ENCODE results near the gene PANK2.
"Not testable (repeated sequence)": the region's sequence is repeated elsewhere in the genome, so short reads cannot be mapped to it uniquely, and the experiment has no call there.

Gene PANK2

GRCh38 chr20:3889489-3890397 lies 556 bp downstream of the PANK2 start:
- no peak for DNase-seq (ENCODE audit: extremely low spot score)
- POLR2A ChIA-PET: interaction anchor here (1.0 to 1.6 kb wide), 6 partner anchors 8 to 195 kb away, joined by 3 to 6 read pairs (median 4); no protein-coding TSS in a partner anchor
- CTCF ChIA-PET: interaction anchor here (0.6 kb wide), 1 partner anchor 737 kb away, joined by 3 read pairs; no protein-coding TSS in a partner anchor
- TF ChIP-seq FOXA1 (IDR thresholded peaks at IDR 0.05): no peak
- TF ChIP-seq L3MBTL2 (conservative IDR thresholded peaks at IDR 0.05): peak; percentile 68
- no peak for TF ChIP-seq NFRKB (IDR thresholded peaks at IDR 0.05)

- TF ChIP-seq L3MBTL2 (conservative IDR thresholded peaks at IDR 0.05) (no peak), NFRKB (IDR thresholded peaks at IDR 0.05) (no peak), LEF1 (IDR thresholded peaks at IDR 0.05; ENCODE audit: borderline replicate concordance) (no peak), TARDBP (IDR thresholded peaks at IDR 0.05) (no peak), ARNT (IDR thresholded peaks at IDR 0.05) (no peak)
- CTCF ChIA-PET: no interaction called here
- POLR2A ChIA-PET: interaction anchor here (1.0 to 1.6 kb wide), 6 partner anchors 9 to 195 kb away, joined by 3 to 6 read pairs (median 4); no protein-coding TSS in a partner anchor
- DNase-seq (ENCODE audit: extremely low spot score): no peak
Observed at GRCh38 chr20:3890398-3890751, 1.2 kb downstream of the PANK2 start.

GRCh38 chr20:3890999-3891929 lies 2.1 kb downstream of the PANK2 start:
- CTCF ChIA-PET: no interaction called here
- TF ChIP-seq FOXA1 (IDR thresholded peaks at IDR 0.05) (no peak), FOXM1 (IDR thresholded peaks at IDR 0.05; ENCODE audit: borderline replicate concordance) (no peak)
- DNase-seq (ENCODE audit: extremely low spot score): no peak
- POLR2A ChIA-PET: interaction anchor here (0.7 to 1.6 kb wide), 5 partner anchors 10 to 194 kb away, joined by 3 to 6 read pairs (median 4); partner anchors contain the start of gene CENPB

GRCh38 chr20:3894796-3895195 lies 5.6 kb downstream of the PANK2 start:
- ChIA-PET CTCF (interaction anchor here (0.6 kb wide), 1 partner anchor 8 kb away, joined by 4 read pairs; no protein-coding TSS in a partner anchor), POLR2A (no interaction called here)
- no peak for DNase-seq (ENCODE audit: extremely low spot score)
- TF ChIP-seq LEF1 (IDR thresholded peaks at IDR 0.05; ENCODE audit: borderline replicate concordance) (no peak), FOXM1 (IDR thresholded peaks at IDR 0.05; ENCODE audit: borderline replicate concordance) (no peak), TARDBP (IDR thresholded peaks at IDR 0.05) (no peak), BHLHE40 (IDR thresholded peaks at IDR 0.05; ENCODE audit: borderline replicate concordance) (no peak), FOXK2 (IDR thresholded peaks at IDR 0.05) (no peak), FOXA1 (IDR thresholded peaks at IDR 0.05) (no peak), ZNF384 (IDR thresholded peaks at IDR 0.05) (no peak), CTBP1 (IDR thresholded peaks at IDR 0.05; ENCODE audit: borderline replicate concordance) (no peak), SP1 (IDR thresholded peaks at IDR 0.05) (no peak), HDGF (IDR thresholded peaks at IDR 0.05; ENCODE audit: borderline replicate concordance) (no peak), ELF4 (IDR thresholded peaks at IDR 0.05) (no peak), L3MBTL2 (conservative IDR thresholded peaks at IDR 0.05) (no peak), PKNOX1 (IDR thresholded peaks at IDR 0.05) (no peak), SUZ12 (IDR thresholded peaks at IDR 0.05) (no peak), NFRKB (IDR thresholded peaks at IDR 0.05) (no peak), ARNT (IDR thresholded peaks at IDR 0.05) (no peak)

- CTCF ChIA-PET: no interaction called here
- DNase-seq (ENCODE audit: extremely low spot score): no peak
- POLR2A ChIA-PET: no interaction called here
- TF ChIP-seq ZNF384 (IDR thresholded peaks at IDR 0.05) (no peak), HDGF (IDR thresholded peaks at IDR 0.05; ENCODE audit: borderline replicate concordance) (no peak), FOXK2 (IDR thresholded peaks at IDR 0.05) (no peak), NFRKB (IDR thresholded peaks at IDR 0.05) (no peak), LEF1 (IDR thresholded peaks at IDR 0.05; ENCODE audit: borderline replicate concordance) (no peak), L3MBTL2 (conservative IDR thresholded peaks at IDR 0.05) (no peak), PKNOX1 (IDR thresholded peaks at IDR 0.05) (no peak), ARNT (IDR thresholded peaks at IDR 0.05) (no peak)
Observed at GRCh38 chr20:3896302-3896701, 7.1 kb downstream of the PANK2 start.

- TF ChIP-seq LEF1 (IDR thresholded peaks at IDR 0.05; ENCODE audit: borderline replicate concordance): no peak
- TF ChIP-seq SP1 (IDR thresholded peaks at IDR 0.05): no peak
- TF ChIP-seq SUZ12 (IDR thresholded peaks at IDR 0.05): no peak
- TF ChIP-seq ZNF384 (IDR thresholded peaks at IDR 0.05): no peak
- no peak for TF ChIP-seq FOXM1 (IDR thresholded peaks at IDR 0.05; ENCODE audit: borderline replicate concordance)
- no peak for TF ChIP-seq FOXA1 (IDR thresholded peaks at IDR 0.05)
- TF ChIP-seq BHLHE40 (IDR thresholded peaks at IDR 0.05; ENCODE audit: borderline replicate concordance): no peak
- TF ChIP-seq PKNOX1 (IDR thresholded peaks at IDR 0.05): no peak
- TF ChIP-seq L3MBTL2 (conservative IDR thresholded peaks at IDR 0.05): no peak
- TF ChIP-seq TARDBP (IDR thresholded peaks at IDR 0.05): no peak
- ChIA-PET POLR2A (no interaction called here), CTCF (interaction anchor here (0.6 to 0.9 kb wide), 2 partner anchors 78 to 331 kb away, joined by 3 read pairs; no protein-coding TSS in a partner anchor)
- DNase-seq (ENCODE audit: extremely low spot score): no peak
Observed at GRCh38 chr20:3896853-3897583, 7.8 kb downstream of the PANK2 start.

- POLR2A ChIA-PET: interaction anchor here (0.7 kb wide), 1 partner anchor 1713 kb away, joined by 3 read pairs; no protein-coding TSS in a partner anchor
- CTCF ChIA-PET: interaction anchor here (0.9 kb wide), 1 partner anchor 79 kb away, joined by 3 read pairs; no protein-coding TSS in a partner anchor
- DNase-seq (ENCODE audit: extremely low spot score): not testable (repeated sequence)
Observed at GRCh38 chr20:3898181-3898580, 9.0 kb downstream of the PANK2 start.

Measured in HEK293T (cell line).